Astrocyte of the cerebellum (primary cell): Measurements from ENCODE around the gene SLC6A11.

Source experiments
- DNase-seq: peaks from one replicate; pipeline ENCODE4 v3.0.0-alpha.2; 2011; ENCODE audit warnings: low read depth
- H3K4me3 ChIP-seq: 2 replicates; pipeline ENCODE4 v1.5.1; 2011; ENCODE audit warnings: mild to moderate bottlenecking, low read depth, low read length, moderate library complexity
- in situ Hi-C: cut with HindIII; loops from 2 replicates; pipeline ENCODE4 v1.10.0; 2017; ENCODE audit warnings: low sequenced_read_pairs
- TF ChIP-seq, protein P1 (sequence below): IDR thresholded peaks from 2 replicates; pipeline ENCODE4 v1.5.1; 2012; ENCODE audit warnings: low read length, low read depth, moderate library complexity, mild to moderate bottlenecking; ENCODE audit errors: missing control alignments

Gene SLC6A11

DNA sequence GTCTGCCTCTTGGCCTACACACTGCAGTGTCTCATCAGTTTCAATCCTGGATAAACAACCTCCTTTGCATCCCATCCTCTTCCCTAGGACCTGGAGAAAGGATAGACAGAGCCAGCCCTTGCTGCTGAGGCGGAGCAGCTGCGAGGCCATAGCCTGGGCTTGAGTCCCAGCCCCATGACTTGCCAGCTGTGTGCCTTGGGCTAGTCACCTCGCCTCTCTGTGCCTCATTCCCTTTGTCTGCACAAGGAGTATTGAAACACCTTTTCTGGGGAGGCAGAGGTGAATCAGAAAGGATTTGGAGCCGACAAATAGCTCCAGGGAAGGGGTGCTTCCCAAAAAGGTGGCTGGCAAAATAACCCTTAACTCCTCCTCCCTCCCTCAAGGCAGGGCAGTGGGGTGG is 111.5 kb downstream of the SLC6A11 start:
- DNase-seq, result no peak
- no peak overlapping the region for H3K4me3 ChIP-seq
- in situ Hi-C loops, result no loop called here
- TF ChIP-seq, protein P1, sequence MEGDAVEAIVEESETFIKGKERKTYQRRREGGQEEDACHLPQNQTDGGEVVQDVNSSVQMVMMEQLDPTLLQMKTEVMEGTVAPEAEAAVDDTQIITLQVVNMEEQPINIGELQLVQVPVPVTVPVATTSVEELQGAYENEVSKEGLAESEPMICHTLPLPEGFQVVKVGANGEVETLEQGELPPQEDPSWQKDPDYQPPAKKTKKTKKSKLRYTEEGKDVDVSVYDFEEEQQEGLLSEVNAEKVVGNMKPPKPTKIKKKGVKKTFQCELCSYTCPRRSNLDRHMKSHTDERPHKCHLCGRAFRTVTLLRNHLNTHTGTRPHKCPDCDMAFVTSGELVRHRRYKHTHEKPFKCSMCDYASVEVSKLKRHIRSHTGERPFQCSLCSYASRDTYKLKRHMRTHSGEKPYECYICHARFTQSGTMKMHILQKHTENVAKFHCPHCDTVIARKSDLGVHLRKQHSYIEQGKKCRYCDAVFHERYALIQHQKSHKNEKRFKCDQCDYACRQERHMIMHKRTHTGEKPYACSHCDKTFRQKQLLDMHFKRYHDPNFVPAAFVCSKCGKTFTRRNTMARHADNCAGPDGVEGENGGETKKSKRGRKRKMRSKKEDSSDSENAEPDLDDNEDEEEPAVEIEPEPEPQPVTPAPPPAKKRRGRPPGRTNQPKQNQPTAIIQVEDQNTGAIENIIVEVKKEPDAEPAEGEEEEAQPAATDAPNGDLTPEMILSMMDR, result no peak

GRCh38 chr3:10928407-10928960 is 112.5 kb downstream of the SLC6A11 start:
- DNase-seq, result no peak
- in situ Hi-C loops, result no loop called here
- TF ChIP-seq, protein P1, result no peak
- no peak overlapping the region for H3K4me3 ChIP-seq

- DNase-seq, result no peak
- TF ChIP-seq, protein P1, result no peak
- in situ Hi-C loops, result no loop called here
- no peak overlapping the region for H3K4me3 ChIP-seq
Measured at GRCh38 chr3:10928961-10929471, 113.0 kb downstream of the SLC6A11 start.

- in situ Hi-C loops, result no loop called here
- TF ChIP-seq, protein P1, result no peak
- H3K4me3 ChIP-seq, result no peak overlapping the region
- no peak for DNase-seq
Measured at GRCh38 chr3:10929978-10930665, 114.1 kb downstream of the SLC6A11 start.

DNA sequence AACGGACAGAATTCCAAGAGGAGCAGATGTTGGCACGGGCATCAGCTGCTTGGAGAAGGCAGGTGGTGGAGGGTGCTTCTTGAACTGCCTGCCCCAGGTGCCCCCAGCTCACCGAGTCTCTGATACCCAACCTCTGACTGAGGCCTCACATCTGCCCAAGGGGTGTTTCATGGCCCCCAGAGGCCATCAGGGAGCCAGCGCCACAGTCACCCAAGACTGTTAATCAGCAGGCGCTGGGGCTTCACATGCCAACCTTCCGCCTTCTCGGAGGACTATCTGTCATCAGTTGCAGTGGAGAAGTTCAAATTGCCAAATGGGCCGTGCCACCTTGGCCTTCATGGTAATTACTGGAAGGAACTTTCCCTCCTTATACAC is 114.6 kb downstream of the SLC6A11 start:
- in situ Hi-C loops, result no loop called here
- TF ChIP-seq, protein P1, result no peak
- no peak for DNase-seq

DNA sequence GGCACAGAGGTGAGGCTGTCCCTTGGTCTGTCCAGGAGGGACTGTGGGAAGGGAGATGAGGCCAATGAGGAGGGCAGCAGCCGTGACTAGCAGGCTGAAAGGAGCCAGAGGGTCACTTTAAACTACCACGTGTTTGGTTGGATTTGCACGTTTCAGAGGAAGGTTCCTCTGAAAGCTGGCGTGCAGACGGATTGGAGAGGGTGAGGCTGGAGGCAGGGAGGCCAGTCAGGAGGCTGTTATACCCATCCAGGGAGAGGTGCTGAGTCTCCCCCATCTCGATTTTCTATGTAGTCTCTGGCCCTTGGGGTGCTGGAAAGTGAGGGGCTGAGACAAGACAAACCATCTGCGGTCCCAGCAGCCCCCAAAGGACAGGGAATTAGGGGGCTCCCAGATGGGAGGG is 116.6 kb downstream of the SLC6A11 start:
- in situ Hi-C loops, result no loop called here
- TF ChIP-seq, protein P1, result no peak
- H3K4me3 ChIP-seq, result no peak overlapping the region
- no peak for DNase-seq

More for the DNA sequence above, 114.6 kb downstream of the SLC6A11 start:
- H3K4me3 ChIP-seq, result no peak overlapping the region
